Stimulated activated CD4-positive, alpha-beta T cell treated with anti-CD3 and anti-CD28 coated beads, Interleukin-4, amount 100 ng/mL, for 1 hour (primary cell): Measurements from ENCODE around the gene DOCK4.
"Not testable (repeated sequence)": the region's sequence is repeated elsewhere in the genome, so short reads cannot be mapped to it uniquely, and the experiment has no call there.

Source experiments
- DNase-seq: peaks from one replicate; pipeline ENCODE4 v3.0.0-alpha.2; 2020

DOCK4 gene

DNA sequence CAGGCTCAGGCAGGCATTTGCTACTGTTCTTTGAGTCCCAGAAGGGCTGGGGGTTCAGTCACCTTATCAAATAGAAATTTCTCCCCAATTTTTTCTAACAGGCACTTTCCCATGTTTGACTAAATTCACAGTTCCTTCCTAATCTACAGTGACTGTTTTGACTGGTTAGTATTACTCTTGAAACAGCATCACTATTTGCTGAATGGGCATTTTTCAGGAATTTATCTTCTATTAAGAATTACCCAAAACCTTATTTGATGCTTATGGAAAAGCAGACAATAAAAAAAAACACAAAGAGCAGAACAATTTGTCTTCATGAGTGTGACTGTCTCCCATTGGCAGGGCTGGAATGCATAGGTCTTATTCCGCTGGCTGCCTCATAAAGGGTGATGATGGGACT is 269.0 kb downstream of the DOCK4 start:
- DNase-seq, result no peak

DNA sequence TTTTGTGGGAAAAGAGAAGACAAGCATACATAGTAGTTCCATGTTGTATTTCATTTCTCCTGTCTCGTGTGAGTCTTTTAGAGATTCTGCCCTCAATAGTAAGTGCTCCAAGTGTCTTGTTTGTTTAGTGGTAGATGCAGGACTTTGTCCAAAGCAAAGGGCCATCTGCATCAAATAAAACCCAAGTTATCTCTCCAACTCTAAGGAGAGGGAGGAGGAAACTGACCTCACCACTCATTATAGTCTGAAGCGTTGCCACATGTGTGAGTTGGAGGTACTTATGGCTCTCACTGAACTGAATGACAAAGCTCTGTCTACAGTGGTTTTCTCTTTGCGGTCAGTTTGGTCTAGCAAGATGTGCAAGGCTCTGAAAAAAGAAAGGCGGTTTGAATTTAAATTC is 272.6 kb downstream of the DOCK4 start:
- no peak for DNase-seq

- DNase-seq, result no peak
Measured at GRCh38 chr7:111931958-111932357, 274.2 kb downstream of the DOCK4 start.

- no peak for DNase-seq
Measured at GRCh38 chr7:111931016-111931517, 275.1 kb downstream of the DOCK4 start.

GRCh38 chr7:111929264-111929663 is 276.9 kb downstream of the DOCK4 start:
- DNase-seq, result no peak

DNA sequence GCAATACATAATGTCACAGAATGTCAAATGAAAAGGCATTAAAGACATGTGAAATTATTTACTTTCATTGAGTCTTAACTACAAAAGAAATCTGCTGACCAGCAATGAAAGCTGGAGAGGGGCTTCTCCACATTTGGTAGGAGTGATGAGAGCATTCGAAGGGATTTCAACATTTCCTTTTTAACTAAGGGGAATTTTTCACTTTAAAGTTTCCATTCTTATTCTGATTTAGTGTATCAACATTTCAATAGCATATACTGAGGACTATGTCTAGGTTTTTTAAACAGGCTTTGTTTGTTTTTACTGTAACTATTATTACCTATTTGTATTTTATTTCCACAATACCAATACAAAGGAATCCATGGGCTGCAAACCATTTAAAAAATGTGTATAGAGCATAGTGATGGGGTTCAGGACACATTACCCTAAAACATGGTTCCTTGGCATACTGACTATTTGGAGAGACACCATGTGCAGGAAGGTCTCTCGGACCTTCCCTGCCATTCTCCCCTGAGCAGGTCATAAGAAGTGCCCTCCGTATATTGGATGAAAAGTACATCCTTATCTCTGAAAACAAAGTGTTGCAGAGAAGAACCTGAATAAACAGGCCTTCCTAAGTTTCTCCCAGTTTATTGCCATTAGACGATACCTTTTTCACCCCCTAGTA is 278.7 kb downstream of the DOCK4 start:
- DNase-seq, result no peak

DNA sequence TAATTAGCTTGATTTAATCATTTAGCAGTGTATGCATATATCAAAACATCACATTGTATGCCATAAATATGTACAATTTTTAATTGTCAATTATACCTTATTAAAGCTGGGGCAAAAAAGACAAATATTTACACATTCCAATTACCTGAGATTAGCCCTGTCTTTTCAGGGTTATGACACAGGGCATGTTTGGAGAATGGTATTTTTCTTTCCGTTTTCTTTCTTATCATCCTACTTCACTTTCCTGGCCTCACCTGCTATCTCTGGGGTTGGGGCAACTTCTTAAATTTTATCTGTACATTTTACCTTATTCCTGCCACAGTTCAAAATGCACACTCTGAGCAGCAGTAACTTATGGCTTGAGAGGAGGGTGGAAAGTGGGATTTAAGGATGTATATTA is 285.9 kb downstream of the DOCK4 start:
- DNase-seq, result no peak

DNA sequence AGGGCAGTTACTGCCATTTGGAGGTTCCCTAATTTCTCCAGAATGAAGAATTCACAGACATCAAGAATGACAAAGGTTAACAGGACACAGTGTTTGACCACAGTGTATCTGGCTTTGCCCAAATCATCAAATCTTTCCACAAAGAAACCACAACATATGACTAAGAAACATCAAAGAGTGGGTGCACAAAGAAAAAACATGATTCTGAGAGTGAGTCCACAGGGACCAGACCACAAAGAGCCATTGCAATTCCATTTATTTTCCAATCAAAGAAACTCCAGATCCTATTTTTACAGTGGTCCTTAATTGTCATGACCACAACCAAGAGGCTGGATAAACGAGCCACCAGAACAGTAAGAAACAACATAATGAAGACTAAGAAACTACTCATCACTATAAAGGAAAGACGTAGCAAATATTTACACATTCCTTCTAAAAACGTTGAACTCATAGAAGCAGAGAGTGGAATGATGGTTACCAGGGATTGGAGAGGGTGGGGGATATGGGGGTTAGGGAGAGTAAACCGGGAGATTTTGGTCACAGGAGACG is 286.5 kb downstream of the DOCK4 start:
- DNase-seq, result no peak

- DNase-seq, result no peak
Measured at GRCh38 chr7:111919164-111919563, 287.0 kb downstream of the DOCK4 start.

GRCh38 chr7:111918461-111918860 is 287.7 kb downstream of the DOCK4 start:
- no peak for DNase-seq

- not testable (repeated sequence) for DNase-seq
Measured at GRCh38 chr7:111917404-111917803, 288.8 kb downstream of the DOCK4 start.

- DNase-seq, result no peak
Measured at GRCh38 chr7:111914291-111914690, 291.9 kb downstream of the DOCK4 start.

DNA sequence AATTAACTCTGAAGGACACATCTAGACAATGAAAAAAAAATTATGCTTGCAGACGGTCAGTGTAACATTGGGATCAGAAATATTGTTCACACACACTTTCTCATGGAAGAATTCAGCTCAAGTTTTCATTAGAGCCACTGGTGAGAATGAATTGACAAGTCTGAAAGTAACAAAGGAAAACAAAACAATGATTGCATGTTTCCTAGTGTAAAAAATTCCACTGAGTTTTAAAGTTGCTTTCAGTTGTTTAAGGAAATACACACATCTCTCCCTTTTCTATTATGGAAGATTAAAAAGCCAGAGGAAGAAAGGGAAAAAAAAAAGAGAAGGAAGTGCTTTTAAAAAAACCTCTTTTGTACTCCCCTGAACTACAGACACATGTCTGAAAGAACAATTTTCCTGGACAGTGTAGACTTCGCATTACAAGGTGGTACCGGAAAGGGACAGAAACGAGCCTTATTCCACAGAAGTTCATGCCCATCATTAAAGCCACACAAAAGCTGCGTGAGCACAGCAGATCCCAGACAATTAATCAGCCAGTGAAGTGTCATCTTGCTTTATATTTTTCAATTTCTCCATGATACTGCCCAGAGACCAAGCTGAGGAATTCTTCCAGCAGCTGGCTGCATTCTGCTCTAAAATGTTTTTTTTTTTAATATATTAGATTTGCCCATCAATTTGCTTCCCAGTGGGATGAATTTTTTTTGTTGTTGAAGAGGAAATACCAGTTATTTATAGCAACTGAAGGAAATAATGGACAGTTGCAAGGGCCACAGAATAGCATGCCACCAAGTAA is 294.8 kb downstream of the DOCK4 start:
- DNase-seq, result no peak

- DNase-seq, result no peak
Measured at GRCh38 chr7:111910656-111911055, 295.5 kb downstream of the DOCK4 start.

DNA sequence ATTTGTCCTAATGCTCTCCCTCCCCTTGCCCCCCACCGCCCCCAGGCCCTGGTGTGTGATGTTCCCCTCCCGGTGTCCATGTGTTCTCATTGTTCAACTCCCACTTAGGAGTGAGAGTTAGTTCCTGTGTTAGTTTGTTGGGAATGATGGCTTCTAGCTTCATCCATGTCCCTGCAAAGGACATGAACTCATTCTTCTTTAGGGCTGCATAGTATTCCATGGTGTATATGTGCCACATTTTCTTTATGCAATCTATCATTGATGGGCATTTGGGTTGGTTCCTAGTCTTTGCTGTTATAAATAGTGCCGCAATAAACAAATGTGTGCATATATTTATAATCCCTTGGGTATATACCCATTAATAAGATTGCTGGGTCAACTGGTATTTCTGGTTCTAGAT is 297.5 kb downstream of the DOCK4 start:
- not testable (repeated sequence) for DNase-seq

- DNase-seq, result no peak
Measured at GRCh38 chr7:111903797-111904196, 302.4 kb downstream of the DOCK4 start.

DNA sequence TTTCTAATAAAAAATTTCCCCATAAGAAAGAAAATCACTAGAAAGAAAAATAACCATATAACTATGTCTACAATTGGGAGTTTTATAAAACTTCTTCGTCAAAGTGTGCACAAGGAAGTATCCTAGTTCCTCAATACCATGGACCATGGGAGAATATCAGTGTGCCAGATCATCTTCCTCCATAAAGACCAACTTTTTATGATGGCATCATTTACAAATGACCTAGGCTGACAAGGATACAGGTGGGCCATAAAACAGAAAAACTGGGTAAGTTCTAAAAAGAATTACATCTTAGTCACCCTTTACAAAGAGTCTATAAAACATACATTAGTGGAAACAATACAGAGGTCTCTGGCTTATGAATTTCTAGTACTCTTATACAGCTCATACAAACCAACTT is 303.2 kb downstream of the DOCK4 start:
- no peak for DNase-seq

GRCh38 chr7:111900283-111900682 is 305.9 kb downstream of the DOCK4 start:
- no peak for DNase-seq

DNA sequence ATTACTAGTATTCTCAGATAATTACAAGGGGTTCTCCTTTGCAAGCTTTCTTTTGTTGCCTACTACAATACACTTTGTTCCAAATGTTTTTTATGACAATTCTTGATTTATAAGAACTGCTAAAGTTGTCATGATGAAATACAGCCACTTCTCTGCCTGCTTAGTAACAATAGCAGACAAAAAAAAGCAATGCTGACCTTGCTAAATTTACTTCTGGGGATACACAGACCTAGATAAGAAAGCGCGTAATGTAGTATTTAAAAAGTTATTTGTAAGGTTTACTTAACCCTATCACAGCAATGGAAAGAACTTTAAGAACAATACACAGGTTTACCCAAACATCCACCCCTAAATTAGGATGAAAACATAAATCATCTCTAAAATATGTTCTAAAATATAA is 311.1 kb downstream of the DOCK4 start:
- no peak for DNase-seq

GRCh38 chr7:111894518-111894917 is 311.7 kb downstream of the DOCK4 start:
- DNase-seq, result no peak

DNA sequence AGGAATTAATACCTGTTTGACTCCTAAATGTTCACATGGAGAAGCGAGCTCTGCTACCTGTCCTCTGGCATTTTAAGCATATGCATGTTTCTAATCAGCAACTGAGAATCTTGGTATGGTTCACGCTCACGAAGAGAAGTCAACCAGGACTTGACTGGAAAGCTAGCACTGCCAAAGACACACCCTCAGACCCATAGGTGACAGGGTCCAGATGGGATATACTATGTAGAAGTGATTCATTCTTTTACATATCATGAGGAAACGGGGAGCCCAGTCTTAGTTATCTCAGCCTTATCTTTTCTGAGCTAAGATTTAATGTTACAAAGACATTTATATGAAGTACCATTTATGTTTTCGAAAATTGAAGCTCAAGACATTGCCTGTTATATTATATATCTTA is 313.0 kb downstream of the DOCK4 start:
- DNase-seq, result no peak

DNA sequence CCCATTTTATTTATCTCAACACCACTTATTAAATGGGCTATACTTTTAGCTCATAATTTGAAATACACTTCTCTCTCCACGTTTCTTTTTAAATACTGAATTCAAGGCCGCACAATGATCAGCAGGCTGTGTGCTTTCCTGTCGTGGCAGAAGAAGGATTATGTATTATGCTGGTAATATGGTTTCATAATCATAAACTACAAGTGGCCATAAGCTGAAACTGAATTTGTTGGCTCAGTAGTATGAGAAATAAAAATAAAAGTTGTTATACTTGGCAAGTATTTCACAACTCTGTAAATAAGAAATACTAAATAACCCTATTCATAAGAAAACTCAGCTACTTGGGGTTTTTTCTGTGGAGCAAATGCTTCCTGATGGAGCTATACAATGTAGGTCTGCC is 313.6 kb downstream of the DOCK4 start:
- DNase-seq, result no peak

GRCh38 chr7:111887734-111888133 is 318.5 kb downstream of the DOCK4 start:
- no peak for DNase-seq

GRCh38 chr7:111886233-111886632 is 320.0 kb downstream of the DOCK4 start:
- no peak for DNase-seq
